ENCODE data around the gene APOF. TPM values are rescaled to one million over a fixed set of nuclear protein-coding genes. Genes with fewer than 3 reads are reported as not detected.
"Not testable (repeated sequence)": the region's sequence is repeated elsewhere in the genome, so short reads cannot be mapped to it uniquely, and the experiment has no call there.

The APOF gene
- total and polyA plus RNA-seq, 9 of the 15 experiments (the other 6 are each of a cell fraction or from before 2014, with no cell fraction given): 0.09 to 0.15 (median 0.12) TPM; not detected in 5

DNA sequence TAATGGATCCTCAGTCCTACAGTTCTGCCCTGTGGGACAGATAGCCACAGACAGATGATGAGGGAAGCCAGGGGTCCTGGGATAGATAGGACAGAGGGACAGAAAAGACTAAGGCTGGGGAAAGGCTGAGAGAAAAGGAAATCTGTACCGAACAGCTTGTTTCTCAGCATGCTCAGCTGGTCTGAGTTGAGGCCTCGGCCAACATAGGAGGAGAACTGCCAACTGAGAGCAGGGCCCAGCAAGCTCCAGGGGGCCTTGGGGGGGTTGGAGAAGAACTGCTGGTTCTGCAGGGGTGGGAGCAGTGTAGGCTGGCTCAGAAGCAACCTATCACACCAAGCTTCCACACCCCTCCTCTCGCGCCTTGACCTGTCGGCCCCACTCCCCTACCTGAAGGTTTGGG lies 13.9 kb downstream of the APOF start (continued):
- TF ChIP-seq NELFE (IDR thresholded peaks at IDR 0.05; ENCODE audit: insufficient read depth, insufficient read length) (no peak), ZNF232 (CRISPR knock-in tag; IDR thresholded peaks at IDR 0.05) (no peak), SMARCA4 (IDR thresholded peaks at IDR 0.05) (no peak), ZNF12 (CRISPR knock-in tag; IDR thresholded peaks at IDR 0.05) (no peak), HDAC6 (IDR thresholded peaks at IDR 0.05; ENCODE audit: low read depth, low read length) (no peak), RCOR1 (IDR thresholded peaks at IDR 0.05; ENCODE audit: borderline replicate concordance in 1 of 2, low read depth in 2 of 2, low read length in 2 of 2) (no peak), HMGN3 (IDR thresholded peaks at IDR 0.05; ENCODE audit: borderline replicate concordance, extremely low read depth, insufficient read length, low read depth, low read length) (no peak)
- TF ChIP-seq, protein P1, sequence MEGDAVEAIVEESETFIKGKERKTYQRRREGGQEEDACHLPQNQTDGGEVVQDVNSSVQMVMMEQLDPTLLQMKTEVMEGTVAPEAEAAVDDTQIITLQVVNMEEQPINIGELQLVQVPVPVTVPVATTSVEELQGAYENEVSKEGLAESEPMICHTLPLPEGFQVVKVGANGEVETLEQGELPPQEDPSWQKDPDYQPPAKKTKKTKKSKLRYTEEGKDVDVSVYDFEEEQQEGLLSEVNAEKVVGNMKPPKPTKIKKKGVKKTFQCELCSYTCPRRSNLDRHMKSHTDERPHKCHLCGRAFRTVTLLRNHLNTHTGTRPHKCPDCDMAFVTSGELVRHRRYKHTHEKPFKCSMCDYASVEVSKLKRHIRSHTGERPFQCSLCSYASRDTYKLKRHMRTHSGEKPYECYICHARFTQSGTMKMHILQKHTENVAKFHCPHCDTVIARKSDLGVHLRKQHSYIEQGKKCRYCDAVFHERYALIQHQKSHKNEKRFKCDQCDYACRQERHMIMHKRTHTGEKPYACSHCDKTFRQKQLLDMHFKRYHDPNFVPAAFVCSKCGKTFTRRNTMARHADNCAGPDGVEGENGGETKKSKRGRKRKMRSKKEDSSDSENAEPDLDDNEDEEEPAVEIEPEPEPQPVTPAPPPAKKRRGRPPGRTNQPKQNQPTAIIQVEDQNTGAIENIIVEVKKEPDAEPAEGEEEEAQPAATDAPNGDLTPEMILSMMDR (IDR thresholded peaks at IDR 0.05 in 2 of 3, conservative IDR thresholded peaks at IDR 0.05 in 1 of 3; ENCODE audit: insufficient read depth in 2 of 3, low read depth in 1 of 3, low read length in 3 of 3): no peak

DNA sequence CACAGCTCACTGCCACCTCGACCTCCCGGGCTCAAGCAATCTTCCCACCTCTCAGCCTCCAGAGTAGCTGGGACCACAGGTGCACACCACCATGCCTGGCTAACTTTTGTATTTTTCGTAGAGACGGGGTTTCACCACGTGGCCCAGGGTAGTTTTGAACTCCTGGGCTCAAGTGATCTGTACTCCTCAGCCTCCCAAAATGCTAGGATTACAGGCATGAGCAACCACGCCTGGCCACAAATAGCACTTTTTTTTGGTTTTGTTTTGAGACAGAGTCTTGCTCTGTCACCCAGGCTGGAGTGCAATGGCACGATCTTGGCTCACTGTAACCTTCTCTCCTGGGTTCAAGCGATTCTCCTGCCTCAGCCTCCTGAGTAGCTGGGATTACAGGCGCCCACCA lies 15.4 kb downstream of the APOF start:
- BruUV-seq (replicated peaks); H3K79me2 ChIP-seq (ENCODE audit: control insufficient read depth, insufficient read depth, low read length); H2AFZ ChIP-seq (ENCODE audit: low read depth, low read length); H3K27me3 ChIP-seq (ENCODE audit: control insufficient read depth in 2 of 2, insufficient read depth in 2 of 2, low read length in 2 of 2); ATAC-seq; H4K20me1 ChIP-seq (replicated peaks; ENCODE audit: control insufficient read depth, insufficient read depth, low read length); H3K9ac ChIP-seq (ENCODE audit: insufficient read depth in 1 of 2, low read depth in 2 of 2, low read length in 2 of 2); H3K4me2 ChIP-seq (ENCODE audit: insufficient read depth, low read length); H3K4me3 ChIP-seq; H3K9me1 ChIP-seq (ENCODE audit: control insufficient read depth, insufficient read depth, low read length); in situ Hi-C loops (cut with MboI); intact Hi-C loops (cut with micrococcal nuclease); FAIRE-seq; CTCF ChIA-PET (ENCODE audit: low intra/inter-chr PET ratio); H3K4me1 ChIP-seq (replicated peaks in 1 of 2; ENCODE audit: control insufficient read depth in 2 of 2, insufficient read depth in 2 of 2, low read length in 2 of 2); H3K9me3 ChIP-seq (replicated peaks; ENCODE audit: control insufficient read depth, insufficient read depth, low read depth, low read length); DNase-seq (ENCODE audit: extremely low read depth in 1 of 4, low spot score in 3 of 4); H3K27ac ChIP-seq (ENCODE audit: extremely low read depth, low read depth, low read length): not testable (repeated sequence)
- 81% methylated on average over 8 of the region's 9 CpGs for WGBS (ENCODE audit: insufficient coverage, low coverage, missing lambda C conversion rate)
- POLR2A ChIA-PET: interaction anchor here (0.9 to 19.4 kb wide), 3 partner anchors 5 to 15 kb away, joined by 3 to 274 read pairs (median 274); partner anchors contain the start of genes APOF, IL23A, PAN2 and STAT2
- peaks cover 78% of the 10 kb centered on the region; the same call in 2 of the 3 replicates for H3K36me3 ChIP-seq (ENCODE audit: control insufficient read depth, insufficient read depth, low read length)

Measured in K562 (cell line).